Fibroblast of lung (primary cell): ENCODE data around the gene OPA1.

Experiments used
- CTCF ChIP-seq, 2 donors: IDR thresholded peaks in 1 of 2; conservative IDR thresholded peaks in 1 of 2; 1 replicate in 1 of 2; 2 replicates in 1 of 2; pipeline ENCODE4 v1.5.1; 2011 to 2012; ENCODE audit warnings: low read length in 2 of 2, control low read depth in 1 of 2, inconsistent platforms in 1 of 2, low read depth in 1 of 2, mild to moderate bottlenecking in 1 of 2
- EZH2 ChIP-seq: IDR thresholded peaks from 2 replicates; pipeline ENCODE4 v1.5.1; 2012; ENCODE audit warnings: low read length, control low read depth, mild to moderate bottlenecking; ENCODE audit errors: missing control alignments

DNA sequence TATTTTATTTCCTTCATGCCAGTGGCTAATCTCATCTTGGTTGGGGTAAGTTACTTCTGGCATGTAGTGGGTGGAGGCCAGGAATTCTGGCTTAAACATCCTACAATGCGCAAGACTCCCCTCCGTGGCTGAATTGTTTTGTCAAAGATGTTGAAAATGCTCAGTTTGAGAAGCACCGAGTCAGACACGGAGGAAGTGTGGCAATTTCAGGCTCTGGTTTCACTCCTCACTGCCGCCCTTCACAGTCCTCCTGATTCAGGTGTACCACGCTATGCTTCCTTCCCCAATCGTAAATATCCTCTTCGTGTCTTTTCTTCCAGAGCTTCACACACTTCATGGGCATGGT is 150.7 kb downstream of the OPA1 start:
- TF ChIP-seq CTCF (conservative IDR thresholded peaks at IDR 0.05 in 1 of 2, IDR thresholded peaks at IDR 0.05 in 1 of 2; ENCODE audit: low read depth in 1 of 2, low read length in 2 of 2) (no peak), EZH2 (no peak)
